ENCODE measurements around the gene RAB12.

- TF ChIP-seq POLR2A (IDR thresholded peaks at IDR 0.05) (no peak), CTCF (IDR thresholded peaks at IDR 0.05) (no peak)
These were observed 16.3 kb downstream of the RAB12 start for GRCh38 chr18:8625461-8626092.

All from esophagus squamous epithelium (tissue), 4 donors.